Neural progenitor cell (in vitro differentiated cells): ENCODE data around the gene GADL1. TPM values are rescaled to one million over a fixed set of nuclear protein-coding genes. Genes with fewer than 3 reads are reported as not detected.

Experiments used
- DNase-seq: peaks from one replicate; pipeline ENCODE4 v3.0.0-alpha.2; 2016; ENCODE audit warnings: low spot score
- H2AFZ ChIP-seq: fragments of 200-600 bp; sonication (generic); replicated peaks from 2 replicates; pipeline ENCODE4 v1.6.1; 2016; ENCODE audit warnings: antibody characterized with exemption
- H3F3A ChIP-seq: fragments of 200-600 bp; sonication (generic); 2 replicates; pipeline ENCODE4 v1.6.1; 2016; ENCODE audit warnings: antibody characterized with exemption, low read depth
- H3K27ac ChIP-seq: fragments of 200-600 bp; sonication (generic); 2 replicates; pipeline ENCODE4 v1.5.1; 2016; ENCODE audit warnings: mild to moderate bottlenecking
- H3K27me3 ChIP-seq: fragments of 200-600 bp; sonication (generic); 2 replicates; pipeline ENCODE4 v1.6.1; 2016; ENCODE audit warnings: mild to moderate bottlenecking, moderate library complexity
- H3K36me3 ChIP-seq: fragments of 200-600 bp; sonication (generic); 2 replicates; pipeline ENCODE4 v1.5.1; 2016
- H3K4me1 ChIP-seq: fragments of 200-600 bp; sonication (generic); 2 replicates; pipeline ENCODE4 v1.6.1; 2016; ENCODE audit warnings: mixed run types
- H3K4me2 ChIP-seq: fragments of 200-600 bp; sonication (generic); 2 replicates; pipeline ENCODE4 v1.6.1; 2016
- H3K4me3 ChIP-seq: fragments of 200-600 bp; sonication (generic); 2 replicates; pipeline ENCODE4 v1.5.1; 2016
- H3K79me2 ChIP-seq: fragments of 200-600 bp; sonication (generic); 2 replicates; pipeline ENCODE4 v1.6.1; 2016; ENCODE audit warnings: low read depth
- H3K9ac ChIP-seq: fragments of 200-600 bp; sonication (generic); 2 replicates; pipeline ENCODE4 v1.6.1; 2016
- H3K9me3 ChIP-seq: fragments of 200-600 bp; sonication (generic); 2 replicates; pipeline ENCODE4 v1.5.1; 2016; ENCODE audit warnings: low read depth
- H4K20me1 ChIP-seq: fragments of 200-600 bp; sonication (generic); 2 replicates; pipeline ENCODE4 v1.6.1; 2016; ENCODE audit warnings: low read depth
- H3K27ac Mint-ChIP-seq: 3 replicates; pipeline ENCODE4 v1.8.0; 2021; ENCODE audit warnings: mixed read lengths
- H3K27me3 Mint-ChIP-seq: 2 replicates; pipeline ENCODE4 v1.8.0; 2022; ENCODE audit warnings: low read depth, mild to moderate bottlenecking, inconsistent platforms, moderate library complexity, mixed read lengths; ENCODE audit not compliant: insufficient read depth
- H3K36me3 Mint-ChIP-seq: 3 replicates; pipeline ENCODE4 v1.8.0; 2021; ENCODE audit warnings: mixed read lengths
- H3K4me1 Mint-ChIP-seq: 3 replicates; pipeline ENCODE4 v1.8.0; 2021; ENCODE audit warnings: mixed read lengths
- H3K4me3 Mint-ChIP-seq: 3 replicates; pipeline ENCODE4 v1.8.0; 2021; ENCODE audit warnings: mild to moderate bottlenecking, moderate library complexity, mixed read lengths
- H3K9me3 Mint-ChIP-seq: 3 replicates; pipeline ENCODE4 v1.8.0; 2020; ENCODE audit warnings: mixed read lengths
- EZH2 ChIP-seq: fragments of 200-600 bp; sonication (generic); IDR thresholded peaks from 2 replicates; pipeline ENCODE4 v1.6.1; 2017; ENCODE audit warnings: antibody characterized with exemption, mild to moderate bottlenecking, moderate library complexity
- EZH2phosphoT487 ChIP-seq: fragments of 200-600 bp; sonication (generic); IDR thresholded peaks from 2 replicates; pipeline ENCODE4 v1.6.1; 2017; ENCODE audit warnings: antibody characterized with exemption
- total RNA-seq: library from RNA; depleted of rRNA; stranded (reverse); fragments of >200 nt; gene quantifications from 2 replicates; pipeline ENCODE4 v1.2.3, GENCODE V29; 2015; ENCODE audit warnings: low replicate concordance
- TF ChIP-seq, protein P1 (sequence below): fragments of 200-600 bp; sonication (generic); IDR thresholded peaks from 2 replicates; pipeline ENCODE4 v1.5.1; 2017; ENCODE audit warnings: antibody characterized with exemption, mild to moderate bottlenecking

GADL1 gene
- total RNA-seq, 1 donor from 2014 or later = not detected

GRCh38 chr3:30878862-30879261 is 15.6 kb downstream of the GADL1 start:
- Histone ChIP-seq H3K9me3 (no peaks in the 10 kb centered on the region), H3K4me1 (no peaks in the 10 kb centered on the region), H3K27ac (no peak overlapping the region), H3K9ac (no peak overlapping the region), H3K27me3 (no peaks in the 10 kb centered on the region), H3K4me2 (no peak overlapping the region), H3K79me2 (no peaks in the 10 kb centered on the region), H3K36me3 (no peaks in the 10 kb centered on the region), H3K4me3 (no peak overlapping the region), H4K20me1 (no peaks in the 10 kb centered on the region), H2AFZ (no peak overlapping the region), H3F3A (no peaks in the 10 kb centered on the region)
- no peak overlapping the region for H3K4me3 Mint-ChIP-seq
- peaks cover 3% of the 10 kb centered on the region for H3K9me3 Mint-ChIP-seq
- H3K4me1 Mint-ChIP-seq = no peaks in the 10 kb centered on the region
- H3K27me3 Mint-ChIP-seq = peaks cover 6% of the 10 kb centered on the region
- H3K27ac Mint-ChIP-seq = no peak overlapping the region
- TF ChIP-seq EZH2phosphoT487 (no peak), EZH2 (no peak)
- TF ChIP-seq, protein P1, sequence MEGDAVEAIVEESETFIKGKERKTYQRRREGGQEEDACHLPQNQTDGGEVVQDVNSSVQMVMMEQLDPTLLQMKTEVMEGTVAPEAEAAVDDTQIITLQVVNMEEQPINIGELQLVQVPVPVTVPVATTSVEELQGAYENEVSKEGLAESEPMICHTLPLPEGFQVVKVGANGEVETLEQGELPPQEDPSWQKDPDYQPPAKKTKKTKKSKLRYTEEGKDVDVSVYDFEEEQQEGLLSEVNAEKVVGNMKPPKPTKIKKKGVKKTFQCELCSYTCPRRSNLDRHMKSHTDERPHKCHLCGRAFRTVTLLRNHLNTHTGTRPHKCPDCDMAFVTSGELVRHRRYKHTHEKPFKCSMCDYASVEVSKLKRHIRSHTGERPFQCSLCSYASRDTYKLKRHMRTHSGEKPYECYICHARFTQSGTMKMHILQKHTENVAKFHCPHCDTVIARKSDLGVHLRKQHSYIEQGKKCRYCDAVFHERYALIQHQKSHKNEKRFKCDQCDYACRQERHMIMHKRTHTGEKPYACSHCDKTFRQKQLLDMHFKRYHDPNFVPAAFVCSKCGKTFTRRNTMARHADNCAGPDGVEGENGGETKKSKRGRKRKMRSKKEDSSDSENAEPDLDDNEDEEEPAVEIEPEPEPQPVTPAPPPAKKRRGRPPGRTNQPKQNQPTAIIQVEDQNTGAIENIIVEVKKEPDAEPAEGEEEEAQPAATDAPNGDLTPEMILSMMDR = no peak
- DNase-seq = no peak
- no peaks in the 10 kb centered on the region for H3K36me3 Mint-ChIP-seq

DNA sequence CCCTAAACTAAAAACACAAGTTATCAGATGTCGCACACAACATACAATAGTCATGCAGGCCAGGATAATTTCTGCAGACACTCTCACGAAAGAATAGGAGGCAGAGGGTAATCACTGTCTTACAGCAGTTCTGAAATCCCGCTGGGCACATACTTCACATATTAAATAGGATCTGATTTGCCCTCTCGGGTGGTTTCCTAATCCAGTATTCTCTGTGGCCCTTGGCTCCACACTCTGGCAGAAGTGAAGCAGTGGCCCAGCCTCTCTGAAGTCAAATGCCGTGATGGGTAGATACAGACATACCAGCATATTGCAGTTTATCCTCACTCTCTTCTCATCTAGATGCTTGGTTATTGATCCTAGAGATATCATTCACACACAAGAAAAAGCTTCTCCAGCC is 19.0 kb downstream of the GADL1 start:
- Histone ChIP-seq H2AFZ (no peak overlapping the region), H3K27ac (no peak overlapping the region), H3K4me3 (no peak overlapping the region), H3K4me2 (no peak overlapping the region), H3K27me3 (no peaks in the 10 kb centered on the region), H3K4me1 (no peaks in the 10 kb centered on the region), H3K9ac (no peak overlapping the region), H3K9me3 (no peaks in the 10 kb centered on the region), H3F3A (no peaks in the 10 kb centered on the region), H3K36me3 (no peaks in the 10 kb centered on the region), H4K20me1 (no peaks in the 10 kb centered on the region), H3K79me2 (no peaks in the 10 kb centered on the region)
- Mint-ChIP-seq H3K4me3 (no peak overlapping the region), H3K27me3 (peaks cover 6% of the 10 kb centered on the region), H3K9me3 (peaks cover 2% of the 10 kb centered on the region), H3K36me3 (no peaks in the 10 kb centered on the region), H3K4me1 (no peaks in the 10 kb centered on the region), H3K27ac (no peak overlapping the region)
- TF ChIP-seq EZH2 = no peak
- TF ChIP-seq, protein P1 = no peak
- TF ChIP-seq EZH2phosphoT487 = no peak
- no peak for DNase-seq

GRCh38 chr3:30873671-30874070 is 20.8 kb downstream of the GADL1 start:
- H3K36me3 ChIP-seq = no peaks in the 10 kb centered on the region
- H3K4me3 ChIP-seq = no peak overlapping the region
- H3K9me3 Mint-ChIP-seq = no peaks in the 10 kb centered on the region
- H4K20me1 ChIP-seq = no peaks in the 10 kb centered on the region
- H3K4me1 Mint-ChIP-seq = no peaks in the 10 kb centered on the region
- DNase-seq = no peak
- no peak overlapping the region for H2AFZ ChIP-seq
- H3K36me3 Mint-ChIP-seq = no peaks in the 10 kb centered on the region
- no peak overlapping the region for H3K4me3 Mint-ChIP-seq
- no peak overlapping the region for H3K4me2 ChIP-seq
- H3K27ac Mint-ChIP-seq = no peak overlapping the region
- no peaks in the 10 kb centered on the region for H3K79me2 ChIP-seq
- H3K9me3 ChIP-seq = no peaks in the 10 kb centered on the region
- H3K9ac ChIP-seq = no peak overlapping the region
- peaks cover under 1% of the 10 kb centered on the region for H3K27me3 Mint-ChIP-seq
- H3K4me1 ChIP-seq = no peaks in the 10 kb centered on the region
- H3F3A ChIP-seq = no peaks in the 10 kb centered on the region
- no peak overlapping the region for H3K27ac ChIP-seq
- TF ChIP-seq EZH2 = no peak
- TF ChIP-seq, protein P1 = no peak
- TF ChIP-seq EZH2phosphoT487 = no peak
- no peaks in the 10 kb centered on the region for H3K27me3 ChIP-seq
